ENCODE results near the gene TEX12.

The TEX12 gene

GRCh38 chr11:112163875-112164685 is 3.1 kb upstream of the TEX12 start, which contains the start of gene IL18:
IL18 (minus strand) TSS chr11:112164094; CDS start chr11:112155053, 9,041 bp downstream.
- H3K9ac ChIP-seq (ENCODE audit: low read length): no peak within 1 kb of the TSS
- H3K4me3 ChIP-seq (ENCODE audit: low read depth, low read length, poor library complexity, severe bottlenecking): no peak within 1 kb of the TSS
- no peaks in the 10 kb centered on the region for H3K9me2 ChIP-seq (ENCODE audit: low read depth, low read length)
- no peak within 1 kb of the TSS for H3K4me2 ChIP-seq (ENCODE audit: low read length)
- H3K9me3 ChIP-seq (ENCODE audit: low read length): no peaks in the 10 kb centered on the region
- H3K27ac ChIP-seq (ENCODE audit: low read depth, low read length, poor library complexity, severe bottlenecking): no peak within 1 kb of the TSS
- H3K36me3 ChIP-seq (ENCODE audit: insufficient read depth, low read length): no peaks in the 10 kb centered on the region
- H3F3A ChIP-seq (ENCODE audit: insufficient read depth, low read length): no peaks in the 10 kb centered on the region
- TF ChIP-seq EZH2 (IDR thresholded peaks at IDR 0.05; ENCODE audit: borderline replicate concordance, low read length) (no peak), CTCF (IDR thresholded peaks at IDR 0.05; ENCODE audit: low read length) (no peak)
- H3K79me2 ChIP-seq (ENCODE audit: insufficient read depth, low read length): no peaks in the 10 kb centered on the region
- H2AFZ ChIP-seq (ENCODE audit: low read length): no peak within 1 kb of the TSS
- peaks cover 4% of the 10 kb centered on the region for H3K4me1 ChIP-seq (ENCODE audit: insufficient read depth, low read length, severe bottlenecking)
- no peaks in the 10 kb centered on the region for H3K27me3 ChIP-seq (ENCODE audit: insufficient read depth, low read length)
- H4K20me1 ChIP-seq (ENCODE audit: insufficient read depth, low read length): no peaks in the 10 kb centered on the region

- Histone ChIP-seq H3K9ac (ENCODE audit: low read length) (no peak overlapping the region), H3K79me2 (ENCODE audit: insufficient read depth, low read length) (no peaks in the 10 kb centered on the region), H3K27ac (ENCODE audit: low read depth, low read length, poor library complexity, severe bottlenecking) (no peak overlapping the region), H4K20me1 (ENCODE audit: insufficient read depth, low read length) (no peaks in the 10 kb centered on the region), H3K9me2 (ENCODE audit: low read depth, low read length) (no peaks in the 10 kb centered on the region), H3K4me3 (ENCODE audit: low read depth, low read length, poor library complexity, severe bottlenecking) (no peak overlapping the region), H3F3A (ENCODE audit: insufficient read depth, low read length) (no peaks in the 10 kb centered on the region), H3K4me1 (ENCODE audit: insufficient read depth, low read length, severe bottlenecking) (no peaks in the 10 kb centered on the region), H3K27me3 (ENCODE audit: insufficient read depth, low read length) (no peaks in the 10 kb centered on the region), H3K4me2 (ENCODE audit: low read length) (no peak overlapping the region), H2AFZ (ENCODE audit: low read length) (no peak overlapping the region), H3K9me3 (ENCODE audit: low read length) (no peaks in the 10 kb centered on the region), H3K36me3 (ENCODE audit: insufficient read depth, low read length) (no peaks in the 10 kb centered on the region)
- TF ChIP-seq CTCF (IDR thresholded peaks at IDR 0.05; ENCODE audit: low read length): no peak
- TF ChIP-seq EZH2 (IDR thresholded peaks at IDR 0.05; ENCODE audit: borderline replicate concordance, low read length): no peak
Measured at GRCh38 chr11:112165049-112165448, 2.1 kb upstream of the TEX12 start.

GRCh38 chr11:112166562-112166961 is 610 bp upstream of the TEX12 start:
- H3K4me2 ChIP-seq (ENCODE audit: low read length): no peak overlapping the region
- H4K20me1 ChIP-seq (ENCODE audit: insufficient read depth, low read length): no peaks in the 10 kb centered on the region
- no peaks in the 10 kb centered on the region for H3K79me2 ChIP-seq (ENCODE audit: insufficient read depth, low read length)
- TF ChIP-seq CTCF (IDR thresholded peaks at IDR 0.05; ENCODE audit: low read length) (no peak), EZH2 (IDR thresholded peaks at IDR 0.05; ENCODE audit: borderline replicate concordance, low read length) (no peak)
- no peaks in the 10 kb centered on the region for H3K9me3 ChIP-seq (ENCODE audit: low read length)
- no peaks in the 10 kb centered on the region for H3K27me3 ChIP-seq (ENCODE audit: insufficient read depth, low read length)
- H3K4me3 ChIP-seq (ENCODE audit: low read depth, low read length, poor library complexity, severe bottlenecking): no peak overlapping the region
- H3K27ac ChIP-seq (ENCODE audit: low read depth, low read length, poor library complexity, severe bottlenecking): no peak overlapping the region
- H2AFZ ChIP-seq (ENCODE audit: low read length): no peak overlapping the region
- H3K9me2 ChIP-seq (ENCODE audit: low read depth, low read length): no peaks in the 10 kb centered on the region
- no peaks in the 10 kb centered on the region for H3K36me3 ChIP-seq (ENCODE audit: insufficient read depth, low read length)
- no peaks in the 10 kb centered on the region for H3F3A ChIP-seq (ENCODE audit: insufficient read depth, low read length)
- H3K4me1 ChIP-seq (ENCODE audit: insufficient read depth, low read length, severe bottlenecking): no peaks in the 10 kb centered on the region
- no peak overlapping the region for H3K9ac ChIP-seq (ENCODE audit: low read length)

Data from OCI-LY1 (cell line).